ENCODE data around the gene UBE2K. TPM values are rescaled to one million over a fixed set of nuclear protein-coding genes. Genes with fewer than 3 reads are reported as not detected.
"Not testable (repeated sequence)": the region's sequence is repeated elsewhere in the genome, so short reads cannot be mapped to it uniquely, and the experiment has no call there.

The UBE2K gene
- total RNA-seq, 1 donor from 2014 or later = 16.0 TPM

DNA sequence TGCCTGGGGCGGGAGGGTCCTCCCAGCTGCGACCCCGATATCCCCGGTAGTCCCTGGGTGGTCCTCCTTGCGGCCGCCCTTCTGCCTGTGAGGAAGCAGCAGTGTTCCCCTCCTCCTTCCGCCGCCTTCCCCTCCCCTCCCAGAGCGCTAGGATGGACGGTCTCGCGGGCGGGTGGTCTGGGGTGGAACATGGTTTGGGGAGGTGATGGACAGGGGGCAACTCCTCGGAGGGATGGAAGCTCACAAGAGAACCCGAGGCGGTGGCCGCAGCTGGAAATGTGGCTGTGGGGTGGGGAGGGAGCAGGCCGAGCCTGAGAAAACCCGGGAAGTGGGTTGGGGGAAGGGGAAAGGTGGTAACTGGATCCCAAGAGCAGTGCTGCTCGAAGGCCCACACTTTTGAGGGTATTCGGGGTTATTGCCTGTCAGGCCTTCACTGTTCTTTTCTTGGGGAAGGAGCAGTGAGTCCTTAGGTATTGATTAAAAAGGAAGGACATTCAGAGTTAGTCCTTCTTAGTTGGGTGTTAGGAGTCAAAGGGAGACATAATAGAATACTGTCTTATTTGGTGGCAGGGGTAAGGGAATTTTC lies 581 bp downstream of the UBE2K start:
- DNase-seq = peak; percentile 52

- DNase-seq = peak; percentile 41
Measured at GRCh38 chr4:39699687-39700409, 1.9 kb downstream of the UBE2K start.

GRCh38 chr4:39700554-39700953 lies 2.6 kb downstream of the UBE2K start:
- no peak for DNase-seq

DNA sequence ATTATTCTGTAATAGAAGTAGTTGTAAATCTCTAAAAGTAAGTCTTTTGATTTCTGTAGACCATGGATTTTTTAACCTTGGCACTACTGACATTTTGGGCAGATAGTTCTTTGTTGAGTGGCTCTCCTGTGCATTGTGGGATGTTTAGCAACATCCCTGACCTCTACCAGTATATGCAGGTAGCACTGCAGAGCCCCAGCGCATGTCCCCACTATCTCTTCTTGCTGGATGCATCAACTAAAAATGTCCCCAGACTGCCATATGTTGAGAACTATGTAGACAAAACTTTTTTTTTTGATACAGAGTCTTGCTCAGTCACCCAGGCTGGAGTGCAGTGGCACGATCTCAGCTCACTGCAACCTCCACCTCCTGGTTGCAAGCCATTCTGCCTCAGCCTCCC lies 4.8 kb downstream of the UBE2K start:
- DNase-seq = no peak

DNA sequence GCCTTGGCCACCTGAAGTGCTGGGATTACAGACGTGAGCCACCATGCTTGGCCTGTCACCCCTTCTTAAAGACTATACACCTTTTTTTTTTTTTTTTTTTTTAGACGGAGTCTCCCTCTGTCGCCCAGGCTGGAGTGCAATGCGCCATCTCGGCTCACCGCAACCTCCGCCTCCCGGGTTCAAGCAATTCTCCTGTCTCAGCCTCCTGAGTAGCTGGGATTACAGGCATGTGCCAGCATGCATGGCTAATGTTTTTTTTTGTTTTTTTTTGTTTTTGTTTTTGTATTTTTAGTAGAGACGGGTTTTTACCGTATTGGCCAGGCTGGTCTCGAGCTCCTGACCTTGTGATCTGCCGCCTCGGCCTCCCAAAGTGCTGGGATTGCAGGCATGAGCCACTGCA lies 6.9 kb downstream of the UBE2K start:
- not testable (repeated sequence) for DNase-seq

DNA sequence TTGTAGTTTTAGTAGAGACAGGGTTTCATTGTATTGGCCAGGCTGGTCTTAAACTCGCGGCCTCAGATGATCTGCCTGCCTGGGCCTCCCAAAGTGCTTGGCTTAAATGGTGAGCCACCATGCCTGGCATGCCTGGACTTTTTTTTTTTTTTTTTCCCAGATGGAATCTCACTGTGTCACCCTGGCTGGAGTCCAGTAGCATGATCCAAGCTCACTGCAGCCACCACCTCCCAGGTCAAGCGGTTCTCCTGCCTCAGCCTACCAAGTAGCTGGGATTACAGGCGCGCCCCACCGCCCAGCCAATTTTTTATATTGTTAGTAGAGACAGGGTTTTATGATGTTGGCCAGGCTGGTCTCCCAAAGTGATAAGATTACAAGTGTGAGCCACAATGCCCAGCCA lies 8.4 kb downstream of the UBE2K start:
- DNase-seq = peak; percentile 77

DNA sequence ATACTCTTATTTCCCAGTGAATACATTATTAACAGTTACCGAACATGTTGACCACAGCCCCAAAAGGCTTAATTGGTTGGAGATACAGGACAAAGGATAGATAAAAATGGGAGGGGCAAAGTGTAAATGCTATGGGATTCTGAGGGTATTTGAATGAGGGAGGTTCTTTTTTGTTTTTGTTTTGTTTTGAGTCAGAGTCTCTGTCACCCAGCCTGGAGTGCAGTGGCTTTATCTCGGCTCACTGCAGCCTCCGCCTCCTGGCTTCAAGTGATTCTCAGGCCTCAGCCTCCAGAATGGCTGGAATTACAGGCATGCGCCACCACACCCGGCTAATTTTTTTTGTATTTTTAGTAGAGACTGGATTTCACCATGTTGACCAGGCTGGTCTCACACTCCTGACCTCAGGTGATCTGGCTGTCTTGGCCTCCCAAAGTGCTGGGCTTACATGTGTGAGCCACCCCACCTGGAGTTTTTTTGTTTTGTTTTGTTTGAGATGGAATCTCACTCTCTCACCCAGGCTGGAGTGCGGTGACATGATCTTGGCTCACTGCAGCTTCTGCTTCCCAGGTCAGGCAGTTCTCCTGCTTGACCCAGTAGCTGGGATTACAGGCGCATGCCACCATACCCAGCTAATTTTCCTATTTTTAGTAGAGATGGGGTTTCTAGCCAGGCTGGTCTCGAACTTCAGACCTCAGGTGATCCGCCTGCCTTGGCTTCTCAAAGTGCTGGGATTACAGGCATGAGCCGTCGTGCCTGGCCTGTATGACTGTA lies 9.0 kb downstream of the UBE2K start:
- DNase-seq = no peak

DNA sequence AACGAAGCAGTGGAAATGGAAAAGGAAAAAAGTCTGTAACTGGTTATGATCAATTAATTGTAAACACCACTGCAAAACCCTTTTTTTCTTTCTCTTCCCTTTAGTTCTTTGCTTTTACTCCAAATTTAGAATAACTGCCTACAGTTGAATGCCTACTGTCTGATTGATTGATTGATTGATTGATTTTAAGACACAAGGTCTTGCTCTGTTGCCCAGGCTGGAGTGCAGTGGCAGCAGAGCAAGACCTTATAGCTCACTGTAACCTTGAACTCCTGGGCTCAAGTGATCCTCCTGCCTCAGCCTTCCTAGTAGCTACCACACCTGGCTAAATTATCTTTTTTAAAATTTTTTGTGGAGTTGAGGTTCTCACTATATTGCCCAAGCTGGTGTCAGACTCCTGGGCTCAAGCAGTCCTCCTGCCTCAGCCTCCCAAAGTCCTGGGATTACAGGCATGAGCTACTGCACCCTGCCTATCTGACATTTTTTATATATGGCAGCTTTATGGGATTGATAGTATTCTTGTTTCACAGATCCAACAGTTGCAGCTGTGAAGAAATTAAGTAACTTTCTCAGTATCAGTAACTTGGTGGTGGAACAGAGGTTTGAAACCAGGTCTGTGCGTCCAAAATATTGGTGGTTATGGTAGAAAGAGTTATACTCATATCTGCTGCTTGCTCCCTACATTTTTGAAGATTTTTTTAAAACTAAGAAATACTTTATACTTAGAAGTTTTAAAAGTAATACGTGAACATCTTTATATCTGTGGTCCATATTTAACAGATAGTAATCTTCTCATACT lies 12.4 kb downstream of the UBE2K start:
- DNase-seq = no peak

DNA sequence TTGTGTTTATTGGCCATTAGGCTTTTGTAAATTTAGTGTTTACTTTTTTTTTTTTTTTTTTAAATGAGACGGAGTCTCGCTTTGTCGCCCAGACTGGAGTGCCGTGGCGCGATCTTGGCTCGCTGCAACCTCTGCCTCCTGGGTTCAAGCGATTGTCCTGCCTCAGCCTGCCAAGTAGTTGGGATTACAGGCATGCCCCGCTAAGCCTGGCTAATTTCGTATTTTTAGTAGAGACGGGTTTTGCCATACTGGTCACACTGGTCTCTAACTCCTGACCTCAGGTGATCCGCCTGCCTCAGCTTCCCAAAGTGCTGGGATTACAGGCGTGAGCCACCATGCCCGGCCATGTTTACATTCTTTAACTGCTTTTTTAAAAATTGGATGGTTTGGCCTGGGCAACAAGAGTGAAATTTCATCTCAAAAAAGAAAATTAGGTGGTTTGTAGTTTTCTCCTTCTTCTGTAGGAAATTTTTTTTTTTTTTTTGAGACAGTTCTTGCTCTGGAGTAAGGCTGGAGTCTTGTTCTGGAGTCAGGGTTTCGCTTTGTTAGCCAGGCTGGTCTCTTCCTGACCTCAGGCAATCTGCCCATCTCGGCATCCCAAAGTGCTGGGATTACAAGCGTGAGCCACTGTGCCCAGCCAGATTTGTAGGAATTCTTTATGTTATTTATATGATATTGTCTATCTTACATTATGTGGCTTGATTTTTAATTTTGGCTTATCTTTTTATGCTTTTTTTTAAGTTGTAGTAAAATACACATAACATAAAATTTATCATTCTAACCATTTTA lies 15.1 kb downstream of the UBE2K start:
- no peak for DNase-seq

DNA sequence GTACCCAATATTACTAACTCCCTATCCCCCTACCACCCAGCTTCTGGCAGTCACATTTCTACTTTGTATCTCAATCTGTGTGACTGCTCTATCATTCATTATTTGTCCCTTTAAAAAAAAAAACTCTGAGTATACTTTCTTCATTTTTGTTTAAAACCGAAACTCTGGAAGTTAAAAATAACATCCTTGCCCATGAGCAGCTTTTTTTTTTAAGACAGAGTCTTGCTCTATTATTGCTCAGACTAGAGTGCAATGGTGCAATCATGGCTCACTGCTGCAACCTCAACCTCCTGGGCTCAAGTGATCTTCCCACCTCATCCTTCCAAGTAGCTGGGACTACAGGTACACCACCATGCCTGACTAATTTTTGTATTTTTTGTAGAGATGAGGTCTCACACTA lies 15.8 kb downstream of the UBE2K start:
- DNase-seq = no peak

DNA sequence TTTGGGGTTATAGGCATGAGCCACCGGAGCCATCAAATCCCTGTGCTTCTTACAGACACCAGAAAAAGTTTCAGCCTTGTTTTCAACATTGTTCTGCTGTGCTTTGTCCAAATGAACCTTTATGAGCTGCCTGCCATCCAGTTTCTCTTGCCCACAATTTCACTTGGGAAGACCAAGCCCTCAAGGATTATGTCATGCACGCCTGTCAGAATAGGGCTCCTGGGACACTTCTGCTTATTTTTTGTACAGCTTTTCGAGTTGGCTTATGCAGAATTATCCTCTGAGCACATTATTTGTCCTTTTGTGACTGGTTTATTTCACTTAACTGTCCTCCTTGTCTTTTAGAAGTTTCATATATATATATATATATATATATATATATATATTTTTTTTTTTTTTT lies 16.2 kb downstream of the UBE2K start:
- no peak for DNase-seq

DNA sequence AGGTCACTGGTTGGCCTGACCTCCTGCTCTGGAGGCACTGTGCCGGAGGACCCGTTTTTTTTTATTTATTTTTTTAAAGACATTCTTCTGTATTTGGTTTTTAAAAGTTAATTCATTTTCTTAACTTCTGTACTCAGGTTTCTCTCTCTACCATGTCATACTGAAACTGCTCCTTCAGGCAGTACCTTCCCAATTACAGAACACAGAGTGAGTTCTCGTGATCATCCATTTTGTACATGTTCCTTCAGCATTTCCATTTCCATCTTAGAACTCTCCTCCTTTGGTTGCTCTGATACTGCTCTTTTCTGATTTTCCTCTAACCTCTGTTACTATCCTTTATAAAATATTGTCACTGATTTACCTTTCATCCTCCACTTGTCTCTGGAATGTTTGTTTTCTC lies 17.9 kb downstream of the UBE2K start:
- DNase-seq = no peak

- no peak for DNase-seq
Measured at GRCh38 chr4:39716356-39716755, 18.4 kb downstream of the UBE2K start.

DNA sequence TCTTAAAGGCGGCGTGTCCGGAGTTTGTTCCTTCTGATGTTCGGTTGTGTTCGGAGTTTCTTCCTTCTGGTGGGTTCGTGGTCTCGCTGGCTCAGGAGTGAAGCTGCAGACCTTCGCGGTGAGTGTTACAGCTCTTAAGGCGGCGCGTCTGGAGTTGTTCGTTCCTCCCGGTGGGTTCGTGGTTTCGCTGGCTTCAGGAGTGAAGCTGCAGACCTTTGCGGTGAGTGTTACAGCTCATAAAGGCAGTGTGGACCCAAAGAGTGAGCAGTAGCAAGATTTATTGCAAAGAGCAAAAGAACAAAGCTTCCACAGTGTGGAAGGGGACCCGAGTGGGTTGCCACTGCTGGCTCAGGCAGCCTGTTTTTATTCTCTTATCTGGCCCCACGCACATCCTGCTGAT lies 19.8 kb downstream of the UBE2K start:
- DNase-seq = not testable (repeated sequence)

GRCh38 chr4:39718366-39719323 lies 20.7 kb downstream of the UBE2K start:
- peak; percentile 30 for DNase-seq

DNA sequence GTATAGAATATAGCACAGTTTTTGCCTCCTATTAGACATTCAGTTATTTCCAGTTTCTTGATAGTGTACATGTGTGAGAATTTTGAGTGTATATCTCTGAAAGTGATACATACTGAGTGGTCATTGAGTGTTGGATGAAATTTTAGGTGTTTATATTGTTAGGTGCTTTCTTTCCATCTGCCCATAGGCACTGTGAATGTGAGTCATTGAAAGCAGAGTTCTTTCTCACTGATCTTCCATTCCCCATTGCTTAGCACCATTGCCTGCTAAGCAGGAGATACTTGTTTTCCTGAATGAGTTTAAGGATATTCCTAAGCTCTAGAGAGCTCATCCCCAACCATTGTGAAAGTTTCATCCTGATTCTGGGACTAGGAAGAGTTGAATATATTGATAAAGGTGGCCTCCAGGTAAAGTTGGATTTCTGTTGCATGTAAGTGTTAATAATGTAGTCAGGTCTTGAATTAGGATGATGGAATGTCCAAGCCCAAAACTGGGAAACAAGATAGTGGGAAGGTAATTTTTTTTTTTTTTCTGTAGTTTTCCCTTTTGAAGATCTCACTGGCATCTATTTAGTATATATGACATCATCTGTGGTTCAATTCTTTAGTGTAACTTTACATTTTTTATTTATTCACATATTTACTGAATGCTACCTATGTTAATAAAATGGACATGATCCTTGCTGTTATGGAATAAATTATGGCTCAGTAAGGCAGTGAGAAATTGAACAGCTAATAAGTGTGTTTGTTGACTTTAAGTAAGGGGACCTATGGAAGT lies 22.1 kb downstream of the UBE2K start:
- no peak for DNase-seq

DNA sequence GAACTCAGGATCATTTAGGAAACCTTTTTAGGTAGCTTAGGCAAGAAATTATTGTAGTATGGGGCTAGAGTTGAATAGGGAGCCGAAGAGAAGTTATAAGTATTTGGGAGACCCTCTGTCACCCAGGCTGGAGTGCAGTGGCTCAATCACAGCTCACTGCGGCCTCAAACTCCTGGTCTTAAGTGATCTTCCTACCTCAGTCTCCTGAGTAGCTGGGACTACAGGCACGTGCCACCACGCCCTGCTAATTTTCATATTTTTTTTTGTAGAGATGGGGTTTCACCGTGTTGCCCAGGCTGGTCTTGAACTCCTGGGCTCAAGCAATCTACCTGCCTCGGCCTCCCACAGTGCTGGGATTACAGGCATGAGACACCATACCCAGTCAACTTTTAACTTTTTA lies 23.3 kb downstream of the UBE2K start:
- not testable (repeated sequence) for DNase-seq

- DNase-seq = no peak
Measured at GRCh38 chr4:39721788-39722187, 23.9 kb downstream of the UBE2K start.

DNA sequence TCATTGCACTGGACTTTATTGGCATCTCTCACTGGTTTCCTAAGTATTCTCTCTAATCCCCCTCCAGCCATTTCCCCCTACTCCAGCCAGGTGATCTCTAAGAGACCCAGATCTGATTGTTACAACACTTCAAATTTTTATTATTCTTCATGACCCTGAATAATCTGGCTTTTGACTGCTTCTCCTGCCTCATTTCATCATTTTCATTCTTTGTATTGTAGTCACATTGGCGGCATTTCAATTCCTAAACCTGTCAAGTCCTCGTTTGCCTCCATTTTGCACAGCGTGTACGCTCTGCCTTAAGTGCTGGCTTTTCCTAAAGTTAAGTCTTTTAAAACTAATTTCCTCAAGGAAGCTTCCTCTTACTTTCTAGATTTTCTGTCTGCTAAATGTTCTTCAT lies 31.6 kb downstream of the UBE2K start:
- no peak for DNase-seq

DNA sequence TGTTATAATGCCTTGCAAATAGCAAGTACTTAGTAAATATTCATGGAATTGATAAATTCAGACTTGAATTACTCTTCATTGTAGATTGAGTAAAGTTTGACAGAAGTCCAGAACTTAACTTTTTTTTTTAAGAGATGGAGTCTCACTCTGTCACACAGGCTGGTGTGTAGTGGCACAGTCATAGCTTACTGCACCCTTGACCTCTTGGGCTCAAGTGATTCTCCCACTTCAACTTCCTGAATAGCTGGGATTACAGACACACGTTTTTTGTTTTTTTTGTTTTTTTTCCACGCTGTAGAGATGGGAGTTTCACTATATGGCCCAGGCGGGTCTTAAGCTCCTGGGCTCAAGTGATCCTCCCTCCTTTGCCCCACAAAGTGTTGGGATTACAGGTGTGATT lies 32.1 kb downstream of the UBE2K start:
- DNase-seq = peak; percentile 22
